Epidermal melanocyte (primary cell): ENCODE data around the gene TIAM1.

Experiments used
- DNase-seq: peaks from one replicate; pipeline ENCODE4 v3.0.0; 2011; ENCODE audit warnings: low spot score; ENCODE audit not compliant: insufficient read length

Gene TIAM1

GRCh38 chr21:31343680-31344480 is at the start of gene TIAM1:
TIAM1 (minus strand) TSS chr21:31344261; CDS start chr21:31266972, 77,289 bp downstream.
- peak; percentile 48 for DNase-seq

GRCh38 chr21:31387560-31388186 is 43.6 kb upstream of the TIAM1 start:
- no peak for DNase-seq

GRCh38 chr21:31386006-31386405 is 41.9 kb upstream of the TIAM1 start:
- DNase-seq, result no peak

GRCh38 chr21:31383770-31384169 is 39.7 kb upstream of the TIAM1 start:
- DNase-seq, result no peak

GRCh38 chr21:31382060-31382459 is 38.0 kb upstream of the TIAM1 start:
- DNase-seq, result no peak

GRCh38 chr21:31376301-31376700 is 32.2 kb upstream of the TIAM1 start:
- no peak for DNase-seq

GRCh38 chr21:31374395-31374794 is 30.3 kb upstream of the TIAM1 start:
- DNase-seq, result no peak

GRCh38 chr21:31372471-31372765 is 28.4 kb upstream of the TIAM1 start:
- DNase-seq, result no peak

- DNase-seq, result no peak
These were observed 27.8 kb upstream of the TIAM1 start for GRCh38 chr21:31371715-31372470.

GRCh38 chr21:31370893-31371544 is 27.0 kb upstream of the TIAM1 start:
- no peak for DNase-seq

GRCh38 chr21:31370281-31370892 is 26.3 kb upstream of the TIAM1 start:
- DNase-seq, result no peak

- DNase-seq, result no peak
These were observed 24.3 kb upstream of the TIAM1 start for GRCh38 chr21:31368361-31368760.

- no peak for DNase-seq
These were observed 23.7 kb upstream of the TIAM1 start for GRCh38 chr21:31367801-31368200.

- no peak for DNase-seq
These were observed 22.8 kb upstream of the TIAM1 start for GRCh38 chr21:31366825-31367224.

- no peak for DNase-seq
These were observed 20.3 kb upstream of the TIAM1 start for GRCh38 chr21:31364253-31364945.

GRCh38 chr21:31363720-31364119 is 19.7 kb upstream of the TIAM1 start:
- DNase-seq, result no peak

- DNase-seq, result no peak
These were observed 16.7 kb upstream of the TIAM1 start for GRCh38 chr21:31360717-31361116.

GRCh38 chr21:31358158-31358557 is 14.1 kb upstream of the TIAM1 start:
- DNase-seq, result no peak

- no peak for DNase-seq
These were observed 12.4 kb upstream of the TIAM1 start for GRCh38 chr21:31356440-31356839.

- DNase-seq, result no peak
These were observed 10.8 kb upstream of the TIAM1 start for GRCh38 chr21:31354604-31355443.
